ENCODE data around the gene PTS. TPM values are rescaled to one million over a fixed set of nuclear protein-coding genes. Genes with fewer than 3 reads are reported as not detected.

PTS gene
- total RNA-seq, 1 experiment from 2014 or later, result 48.6 TPM

GRCh38 chr11:112278803-112279202 is 52.6 kb downstream of the PTS start:
- TF ChIP-seq, protein P1, sequence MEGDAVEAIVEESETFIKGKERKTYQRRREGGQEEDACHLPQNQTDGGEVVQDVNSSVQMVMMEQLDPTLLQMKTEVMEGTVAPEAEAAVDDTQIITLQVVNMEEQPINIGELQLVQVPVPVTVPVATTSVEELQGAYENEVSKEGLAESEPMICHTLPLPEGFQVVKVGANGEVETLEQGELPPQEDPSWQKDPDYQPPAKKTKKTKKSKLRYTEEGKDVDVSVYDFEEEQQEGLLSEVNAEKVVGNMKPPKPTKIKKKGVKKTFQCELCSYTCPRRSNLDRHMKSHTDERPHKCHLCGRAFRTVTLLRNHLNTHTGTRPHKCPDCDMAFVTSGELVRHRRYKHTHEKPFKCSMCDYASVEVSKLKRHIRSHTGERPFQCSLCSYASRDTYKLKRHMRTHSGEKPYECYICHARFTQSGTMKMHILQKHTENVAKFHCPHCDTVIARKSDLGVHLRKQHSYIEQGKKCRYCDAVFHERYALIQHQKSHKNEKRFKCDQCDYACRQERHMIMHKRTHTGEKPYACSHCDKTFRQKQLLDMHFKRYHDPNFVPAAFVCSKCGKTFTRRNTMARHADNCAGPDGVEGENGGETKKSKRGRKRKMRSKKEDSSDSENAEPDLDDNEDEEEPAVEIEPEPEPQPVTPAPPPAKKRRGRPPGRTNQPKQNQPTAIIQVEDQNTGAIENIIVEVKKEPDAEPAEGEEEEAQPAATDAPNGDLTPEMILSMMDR (conservative IDR thresholded peaks at IDR 0.05), result no peak
- no peak overlapping the region for H2BK20ac ChIP-seq (ENCODE audit: low read depth, low read length, poor library complexity, severe bottlenecking)
- H3K4me1 ChIP-seq (ENCODE audit: insufficient read depth, low read length), result no peaks in the 10 kb centered on the region; the same call in 1 of the 2 replicates
- no peak overlapping the region for H4K8ac ChIP-seq (replicated peaks; ENCODE audit: insufficient read length, low read depth, low read length)
- H3K4me3 Mint-ChIP-seq, result no peak overlapping the region; a peak in 1 of 5 replicates
- no peaks in the 10 kb centered on the region for H4K20me1 ChIP-seq (ENCODE audit: control insufficient read depth, insufficient read depth, insufficient read length)
- H3K23me2 ChIP-seq (ENCODE audit: insufficient read length, low read depth, low read length, poor library complexity, severe bottlenecking), result peaks cover 5% of the 10 kb centered on the region
- H3K4me1 Mint-ChIP-seq, result peaks cover 16 to 25% of the 10 kb centered on the region in 2 experiments
- H3T11ph ChIP-seq (ENCODE audit: low read length), result no peak overlapping the region
- H3K4me2 ChIP-seq (ENCODE audit: insufficient read depth, insufficient read length, low read length), result no peak overlapping the region
- no peak for DNase-seq
- no peaks in the 10 kb centered on the region for H3K79me1 ChIP-seq (ENCODE audit: insufficient read depth, low read depth, low read length, poor library complexity, severe bottlenecking)
- no CpG with 5 or more reads among the region's 3 CpGs for WGBS (ENCODE audit: extremely low coverage, insufficient read length, low lambda C conversion rate)
- peaks cover 1% of the 10 kb centered on the region for H3K27me3 Mint-ChIP-seq (ENCODE audit: low read depth)
- no peaks in the 10 kb centered on the region for H3K79me2 ChIP-seq (ENCODE audit: insufficient read depth, low read length)
- no peak overlapping the region for H2AK5ac ChIP-seq (ENCODE audit: insufficient read length, low read length)
- no peak overlapping the region for H3K27ac Mint-ChIP-seq
- H2BK5ac ChIP-seq (ENCODE audit: insufficient read length, low read length), result no peak overlapping the region
- H2BK15ac ChIP-seq (ENCODE audit: low read depth, low read length), result no peak overlapping the region
- no peak overlapping the region for H4K5ac ChIP-seq (ENCODE audit: insufficient read length, low read depth, low read length)
- no peak overlapping the region for H2BK12ac ChIP-seq (ENCODE audit: insufficient read length, low read depth, low read length)
- no peak overlapping the region for H3K9ac ChIP-seq (ENCODE audit: extremely low read depth, insufficient read length, low read length)
- no peak overlapping the region for H3K18ac ChIP-seq (ENCODE audit: insufficient read length, low read depth, low read length)
- no peaks in the 10 kb centered on the region for H3K27me3 ChIP-seq (ENCODE audit: insufficient read depth, low read length)
- no peak overlapping the region for H3K56ac ChIP-seq (ENCODE audit: insufficient read length, low read depth, low read length)
- H3K9me3 ChIP-seq (ENCODE audit: control insufficient read depth, low read depth, low read length), result no peaks in the 10 kb centered on the region
- no peak overlapping the region for H2AFZ ChIP-seq (ENCODE audit: low read length)
- H3K14ac ChIP-seq (ENCODE audit: insufficient read depth, low read length), result no peak overlapping the region
- no peak overlapping the region for H3K4ac ChIP-seq (ENCODE audit: low read depth, low read length)
- H3K9me3 Mint-ChIP-seq, result no peaks in the 10 kb centered on the region
- no peaks in the 10 kb centered on the region for H3K36me3 Mint-ChIP-seq (ENCODE audit: insufficient read depth in 1 of 3, low read depth in 3 of 3)
- H3K27ac ChIP-seq (ENCODE audit: insufficient read length, low read depth, low read length), result no peak overlapping the region
- no peak overlapping the region for H3K23ac ChIP-seq (ENCODE audit: insufficient read length, low read depth, low read length)
- H2BK120ac ChIP-seq (ENCODE audit: low read depth, low read length, poor library complexity, severe bottlenecking), result no peak overlapping the region
- no peak overlapping the region for H4K91ac ChIP-seq (ENCODE audit: insufficient read length, low read depth, low read length)

All from H9 (cell line).